ENCODE data around the gene CACFD1.

The CACFD1 gene

GRCh38 chr9:133459476-133460404, at the start of gene CACFD1:
CACFD1 (plus strand) TSS chr9:133459978; CDS start chr9:133460067, 89 bp downstream.
- peak; percentile 81 to 85 for DNase-seq (ENCODE audit: low read depth in 2 of 2)

DNA sequence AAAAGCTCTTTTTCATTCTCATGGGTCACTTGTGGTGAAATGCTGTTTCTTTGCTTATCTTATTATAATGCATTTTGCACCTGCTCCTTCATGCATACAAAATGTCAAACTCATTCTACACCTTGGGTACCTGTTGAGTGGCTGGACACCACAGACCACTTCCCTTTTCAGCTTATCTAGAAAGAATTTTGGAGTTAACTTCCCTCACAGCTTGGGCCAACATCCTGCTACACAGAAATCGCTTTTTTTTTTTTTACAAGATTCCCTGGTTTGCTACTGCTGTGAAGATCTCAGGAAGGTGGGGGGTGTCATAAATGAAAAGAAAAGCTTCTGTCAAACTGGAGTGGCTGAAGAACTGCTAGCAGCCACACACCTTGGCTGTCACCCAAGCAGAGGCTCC, 44.6 kb upstream of the CACFD1 start:
- no peak for DNase-seq (ENCODE audit: low read depth in 2 of 2)

DNA sequence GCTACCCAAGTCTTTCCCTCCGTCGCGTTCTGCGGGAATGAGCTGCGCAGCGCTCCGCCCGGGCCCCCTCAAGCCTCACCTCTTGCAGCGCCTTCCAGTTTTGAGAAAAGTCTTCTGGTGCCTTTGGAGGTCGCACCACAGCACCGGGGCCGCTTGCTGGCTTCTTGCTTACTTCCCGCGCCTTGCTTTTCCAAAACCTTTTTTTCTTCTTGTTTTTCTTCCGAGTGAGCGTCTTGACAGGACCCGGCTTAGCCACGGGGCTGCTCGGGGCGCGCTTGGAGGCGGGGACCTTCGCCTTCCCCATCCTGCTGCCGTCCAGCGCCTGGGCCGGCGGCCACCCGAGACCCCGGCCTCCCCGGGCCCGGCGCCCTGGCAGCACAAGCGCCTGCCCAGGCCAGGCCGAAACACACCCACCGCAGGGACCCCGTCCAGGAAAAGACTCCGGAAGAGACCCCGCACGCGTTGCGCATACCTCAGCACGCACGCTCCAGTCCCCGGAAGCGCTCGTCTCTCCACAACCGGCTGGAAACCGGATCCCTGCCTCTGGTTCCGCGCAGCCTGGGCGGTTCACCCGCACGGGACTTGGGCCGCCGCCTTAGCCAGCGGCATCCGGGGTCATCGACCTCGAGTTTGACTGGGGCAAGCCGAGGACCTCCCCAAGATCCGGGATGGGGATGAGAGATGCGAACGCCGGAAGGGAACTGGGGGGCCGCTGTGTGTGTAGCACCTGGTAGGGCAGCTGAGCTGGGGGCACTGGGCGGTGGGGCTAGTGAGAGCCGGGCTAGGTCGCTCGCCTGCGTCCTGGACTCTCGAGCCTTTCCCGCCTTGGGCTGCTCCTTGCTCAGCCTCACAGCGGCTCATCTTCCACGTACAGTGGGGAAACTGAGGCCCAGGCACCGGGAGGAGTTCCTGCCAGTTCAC, 42.0 kb upstream of the CACFD1 start, which contains the start of gene REXO4:
REXO4 (minus strand) TSS at position 470 of the 921 bp plus-strand sequence; CDS start at position 304, 166 bp downstream.
- DNase-seq (ENCODE audit: low read depth in 2 of 2), result peak; percentile 57 to 60

DNA sequence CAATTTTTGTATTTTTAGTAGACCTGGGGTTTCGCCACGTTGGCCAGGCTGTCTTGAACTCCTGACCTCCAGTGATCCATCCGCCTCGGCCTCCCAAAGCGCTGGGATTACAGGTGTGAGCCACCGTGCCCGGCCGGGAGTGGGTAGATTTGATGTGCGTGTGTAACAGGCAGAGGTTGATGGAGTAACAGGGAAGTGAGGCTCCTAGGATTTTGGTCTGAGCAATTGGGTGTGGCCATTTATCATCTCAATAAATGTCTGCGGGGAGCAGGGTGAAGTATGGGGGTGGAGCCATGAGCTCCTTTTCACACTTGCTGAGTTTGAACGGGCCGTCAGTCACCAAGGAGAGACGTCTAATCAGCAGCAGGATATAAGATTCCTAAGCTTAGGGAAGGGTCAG, 40.8 kb upstream of the CACFD1 start:
- DNase-seq (ENCODE audit: low read depth in 2 of 2), result no peak

DNA sequence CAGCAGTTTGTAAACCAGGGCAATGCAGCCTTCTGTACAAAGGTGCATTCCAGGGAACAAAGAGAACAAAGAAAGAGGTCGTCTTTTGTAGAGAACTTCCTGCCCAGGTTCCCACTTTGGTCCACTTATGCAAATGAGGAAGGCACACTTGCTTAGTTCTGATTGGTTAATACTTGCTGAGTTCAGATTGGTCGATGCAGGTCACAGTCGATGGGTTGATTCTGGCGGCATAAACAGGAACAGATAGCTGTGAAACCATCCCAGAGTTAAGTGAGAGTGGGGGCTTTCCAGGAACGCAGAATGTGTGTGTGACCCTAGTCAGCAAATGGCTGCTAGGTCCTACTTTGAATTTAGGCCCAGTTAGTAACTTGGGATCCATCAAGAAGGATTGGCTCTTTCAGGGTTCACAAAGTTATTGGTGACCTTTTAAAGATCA, 39.4 kb upstream of the CACFD1 start:
- no peak for DNase-seq (ENCODE audit: low read depth in 2 of 2)

- DNase-seq (ENCODE audit: low read depth in 2 of 2), result no peak
Observed at GRCh38 chr9:133421615-133422542, 37.9 kb upstream of the CACFD1 start, which contains the start of gene ADAMTS13. ADAMTS13 (plus strand) TSS chr9:133422367; CDS start chr9:133422444, 77 bp downstream.

DNA sequence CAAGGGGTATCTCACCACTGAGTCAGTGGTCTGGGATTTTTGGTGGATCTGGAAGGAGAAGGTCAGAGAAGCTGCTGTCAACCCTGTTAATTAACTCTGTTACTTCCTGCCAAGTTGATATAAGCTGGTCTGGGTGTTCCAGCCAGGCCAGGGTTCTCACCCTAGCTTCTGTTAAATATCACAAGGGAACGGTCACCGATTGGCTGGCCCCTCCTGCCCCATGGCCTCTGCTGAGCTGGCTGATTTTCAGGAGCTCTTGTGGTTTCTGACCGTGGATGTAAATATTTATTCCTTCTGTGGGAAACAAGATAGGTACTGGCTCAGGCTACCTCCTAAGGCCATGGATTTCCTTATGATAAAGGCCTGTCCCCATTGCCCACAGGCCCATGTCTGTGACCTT, 36.6 kb upstream of the CACFD1 start:
- DNase-seq (ENCODE audit: low read depth in 2 of 2), result no peak

DNA sequence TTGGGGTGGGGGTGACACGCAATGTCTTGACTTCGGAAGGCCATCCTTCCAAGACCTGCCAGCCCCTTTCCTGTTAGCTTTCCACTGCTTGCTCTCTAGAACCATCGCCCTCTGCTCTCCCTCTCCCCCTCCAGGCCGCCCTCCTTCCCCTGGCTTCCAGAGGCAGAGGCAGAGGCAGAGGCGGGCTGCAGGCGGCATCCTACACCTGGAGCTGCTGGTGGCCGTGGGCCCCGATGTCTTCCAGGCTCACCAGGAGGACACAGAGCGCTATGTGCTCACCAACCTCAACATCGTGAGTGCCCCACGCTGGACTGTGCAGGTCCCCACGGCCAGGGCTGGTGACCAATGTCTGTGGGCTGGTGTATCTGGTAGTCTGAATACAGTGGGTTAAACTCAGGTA, 35.6 kb upstream of the CACFD1 start:
- no peak for DNase-seq (ENCODE audit: low read depth in 2 of 2)

DNA sequence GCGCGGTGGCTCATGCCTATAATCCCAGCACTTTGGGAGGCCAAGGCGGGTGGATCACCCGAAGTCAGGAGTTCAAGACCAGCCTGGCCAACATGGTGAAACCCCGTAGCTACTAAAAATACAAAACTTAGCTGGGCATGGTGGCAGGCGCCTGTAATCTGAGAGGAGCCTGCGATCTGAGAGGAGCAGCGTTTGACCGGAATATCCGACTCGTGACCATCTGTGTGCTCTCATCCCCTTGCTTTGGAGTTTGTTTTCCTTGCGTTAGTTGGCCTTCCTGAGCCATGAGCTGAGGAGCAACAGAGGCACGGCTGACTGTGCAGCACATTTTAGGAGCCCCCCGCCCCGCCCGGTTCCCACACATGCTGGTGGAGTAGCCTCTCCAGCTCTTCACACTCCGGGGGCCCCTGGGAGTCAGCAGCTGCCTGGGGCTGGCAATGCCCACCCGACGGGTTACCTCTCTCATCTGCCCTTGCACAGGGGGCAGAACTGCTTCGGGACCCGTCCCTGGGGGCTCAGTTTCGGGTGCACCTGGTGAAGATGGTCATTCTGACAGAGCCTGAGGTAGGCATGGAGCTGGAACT, 34.6 kb upstream of the CACFD1 start:
- no peak for DNase-seq (ENCODE audit: low read depth in 2 of 2)

DNA sequence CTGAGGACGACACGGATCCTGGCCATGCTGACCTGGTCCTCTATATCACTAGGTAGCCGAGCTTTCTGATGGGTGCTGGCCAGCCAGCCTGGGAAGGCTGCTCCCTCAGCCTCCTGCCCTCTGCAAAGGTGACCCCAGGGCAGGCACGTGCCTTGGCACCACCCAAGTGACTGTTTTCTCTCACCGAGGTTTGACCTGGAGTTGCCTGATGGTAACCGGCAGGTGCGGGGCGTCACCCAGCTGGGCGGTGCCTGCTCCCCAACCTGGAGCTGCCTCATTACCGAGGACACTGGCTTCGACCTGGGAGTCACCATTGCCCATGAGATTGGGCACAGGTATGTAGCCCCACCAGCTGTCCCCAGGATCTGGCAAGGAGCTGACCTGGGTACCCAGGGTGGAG, 33.8 kb upstream of the CACFD1 start:
- DNase-seq (ENCODE audit: low read depth in 2 of 2), result no peak

DNA sequence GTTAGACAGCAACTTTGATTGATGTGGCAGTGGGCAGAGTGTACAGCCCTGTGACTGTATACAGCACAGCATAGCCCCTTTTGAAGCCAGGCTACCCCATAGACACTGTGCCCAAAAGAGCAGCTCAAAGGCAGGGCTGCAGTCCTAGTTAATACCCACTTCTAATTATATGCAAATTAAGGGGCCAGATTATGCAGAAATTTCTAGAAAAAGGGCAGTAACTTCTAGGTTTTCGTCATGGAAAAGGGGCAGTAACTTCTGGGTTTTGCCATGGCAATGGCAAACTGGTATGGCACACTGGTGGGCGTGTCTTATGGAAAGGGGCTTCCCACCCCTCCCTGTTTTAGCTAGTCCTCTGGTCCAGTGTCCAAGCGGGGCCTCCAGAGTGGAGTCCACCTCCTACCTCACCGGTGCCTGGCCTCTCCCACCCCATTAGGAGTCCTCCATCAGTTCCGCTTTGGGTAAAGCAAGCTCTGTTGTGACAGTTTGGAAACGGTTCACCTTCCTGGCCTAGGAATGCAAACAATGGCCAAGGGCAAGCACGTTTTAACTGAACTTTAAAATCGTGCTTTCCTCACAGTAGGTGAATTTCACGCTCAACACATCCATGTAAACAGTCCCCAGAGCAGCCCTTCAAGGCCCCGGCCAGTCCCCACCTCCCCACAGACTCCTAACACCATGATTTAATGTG, 32.0 kb upstream of the CACFD1 start:
- DNase-seq (ENCODE audit: low read depth in 2 of 2), result no peak

GRCh38 chr9:133428617-133429101, 31.1 kb upstream of the CACFD1 start:
- no peak for DNase-seq (ENCODE audit: low read depth in 2 of 2)

DNA sequence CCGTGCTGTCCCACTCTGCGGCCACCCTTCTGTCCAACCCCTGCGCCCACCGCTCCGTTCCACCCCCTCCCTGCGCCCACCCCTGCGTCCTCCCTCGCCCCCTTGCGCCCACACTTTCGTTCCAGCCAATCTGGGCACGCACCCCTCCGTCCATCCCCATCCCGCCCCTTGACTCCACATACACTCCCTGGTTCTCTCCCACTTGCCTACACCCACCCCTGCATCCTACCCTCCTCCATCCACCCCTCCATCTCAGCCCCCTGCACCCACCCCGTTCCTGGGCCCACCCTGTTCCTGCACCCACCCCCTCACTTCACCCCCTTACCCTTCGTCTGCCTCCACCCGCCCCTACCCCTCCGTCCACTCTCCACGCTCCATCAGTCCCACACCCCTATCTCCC, 30.6 kb upstream of the CACFD1 start:
- no peak for DNase-seq (ENCODE audit: low read depth in 2 of 2)

GRCh38 chr9:133429641-133430161, 30.1 kb upstream of the CACFD1 start:
- no peak for DNase-seq (ENCODE audit: low read depth in 2 of 2)

GRCh38 chr9:133430244-133430643, 29.5 kb upstream of the CACFD1 start:
- DNase-seq (ENCODE audit: low read depth in 2 of 2), result no peak

- DNase-seq (ENCODE audit: low read depth in 2 of 2), result no peak
Observed at GRCh38 chr9:133433351-133433843, 26.4 kb upstream of the CACFD1 start.

- no peak for DNase-seq (ENCODE audit: low read depth in 2 of 2)
Observed at GRCh38 chr9:133436681-133437080, 23.1 kb upstream of the CACFD1 start.

DNA sequence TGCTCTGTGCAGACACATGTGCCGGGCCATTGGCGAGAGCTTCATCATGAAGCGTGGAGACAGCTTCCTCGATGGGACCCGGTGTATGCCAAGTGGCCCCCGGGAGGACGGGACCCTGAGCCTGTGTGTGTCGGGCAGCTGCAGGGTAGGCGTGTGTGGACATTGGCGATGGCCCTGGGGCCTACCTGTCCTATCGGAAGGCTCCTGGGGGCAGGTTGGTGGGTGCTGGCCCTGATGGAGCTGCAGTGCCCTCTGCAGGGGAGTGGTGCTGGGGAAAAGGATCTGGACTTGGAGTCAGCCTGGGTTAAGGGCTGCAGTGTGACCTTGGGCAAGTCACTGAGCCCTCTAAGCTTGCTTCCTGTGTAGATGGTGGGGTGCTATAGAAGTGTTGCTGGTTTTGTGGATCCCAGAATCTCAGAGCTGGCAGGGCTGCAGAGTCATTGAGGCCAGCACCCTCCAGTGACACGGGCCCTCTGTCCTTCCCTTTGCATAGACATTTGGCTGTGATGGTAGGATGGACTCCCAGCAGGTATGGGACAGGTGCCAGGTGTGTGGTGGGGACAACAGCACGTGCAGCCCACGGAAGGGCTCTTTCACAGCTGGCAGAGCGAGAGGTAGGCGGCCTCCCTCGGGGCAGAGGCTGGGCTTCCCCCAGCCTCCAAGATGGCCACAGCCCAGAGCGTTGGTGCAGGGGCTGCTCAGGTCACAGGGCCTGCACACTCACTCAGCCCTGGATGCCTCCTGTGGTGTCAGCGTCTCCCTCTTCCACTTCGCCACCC, 21.8 kb upstream of the CACFD1 start:
- DNase-seq (ENCODE audit: low read depth in 2 of 2), result no peak

- DNase-seq (ENCODE audit: low read depth in 2 of 2), result no peak
Observed at GRCh38 chr9:133439337-133439736, 20.4 kb upstream of the CACFD1 start.

All from stimulated activated CD8-positive, alpha-beta memory T cell treated with anti-CD3 and anti-CD28 coated beads, Interleukin-2, amount 100 ng/mL, for 1 hour (primary cell).